ENCODE results near the gene SAMD5.

GRCh38 chr6:147578883-147579282 lies 70.4 kb downstream of the SAMD5 start:
- TF ChIP-seq, protein P1, sequence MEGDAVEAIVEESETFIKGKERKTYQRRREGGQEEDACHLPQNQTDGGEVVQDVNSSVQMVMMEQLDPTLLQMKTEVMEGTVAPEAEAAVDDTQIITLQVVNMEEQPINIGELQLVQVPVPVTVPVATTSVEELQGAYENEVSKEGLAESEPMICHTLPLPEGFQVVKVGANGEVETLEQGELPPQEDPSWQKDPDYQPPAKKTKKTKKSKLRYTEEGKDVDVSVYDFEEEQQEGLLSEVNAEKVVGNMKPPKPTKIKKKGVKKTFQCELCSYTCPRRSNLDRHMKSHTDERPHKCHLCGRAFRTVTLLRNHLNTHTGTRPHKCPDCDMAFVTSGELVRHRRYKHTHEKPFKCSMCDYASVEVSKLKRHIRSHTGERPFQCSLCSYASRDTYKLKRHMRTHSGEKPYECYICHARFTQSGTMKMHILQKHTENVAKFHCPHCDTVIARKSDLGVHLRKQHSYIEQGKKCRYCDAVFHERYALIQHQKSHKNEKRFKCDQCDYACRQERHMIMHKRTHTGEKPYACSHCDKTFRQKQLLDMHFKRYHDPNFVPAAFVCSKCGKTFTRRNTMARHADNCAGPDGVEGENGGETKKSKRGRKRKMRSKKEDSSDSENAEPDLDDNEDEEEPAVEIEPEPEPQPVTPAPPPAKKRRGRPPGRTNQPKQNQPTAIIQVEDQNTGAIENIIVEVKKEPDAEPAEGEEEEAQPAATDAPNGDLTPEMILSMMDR (conservative IDR thresholded peaks at IDR 0.05 in 1 of 2, IDR thresholded peaks at IDR 0.05 in 1 of 2; ENCODE audit: low read depth in 1 of 2, low read length in 2 of 2): no peak
- TF ChIP-seq EZH2 (IDR thresholded peaks at IDR 0.05; ENCODE audit: low read length, missing control alignments): no peak
